Ramos (cell line): Measurements from ENCODE around the gene PTPRS.

Source experiments
- in situ Hi-C: fragments of 300-500 bp; cut with MboI; formaldehyde crosslinking; loops from one replicate; pipeline ENCODE4 v1.14.3; 2022; ENCODE audit warnings: low sequenced_read_pairs; ENCODE audit not compliant: unreplicated experiment

Gene PTPRS

DNA sequence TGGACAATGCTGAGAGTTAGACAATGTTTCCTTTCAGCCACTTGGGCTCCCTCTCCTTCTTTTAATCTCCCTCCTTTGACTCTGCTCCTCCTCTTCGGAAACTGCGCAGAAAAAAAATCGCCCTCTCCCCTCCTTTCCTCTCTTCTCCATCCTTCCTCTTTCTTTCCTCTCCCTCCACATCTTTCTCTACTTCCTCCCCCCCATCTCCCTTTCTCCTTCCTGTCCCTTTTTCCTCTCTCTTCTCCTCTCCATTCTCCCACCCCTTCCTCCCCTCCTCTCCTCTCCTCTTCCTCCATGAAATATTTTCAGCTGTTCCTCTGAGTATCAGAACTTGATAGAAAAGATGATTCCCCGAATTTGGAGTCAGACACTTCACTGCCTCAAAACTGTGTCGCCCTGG lies 15.1 kb upstream of the PTPRS start:
- in situ Hi-C loops: no loop called here

DNA sequence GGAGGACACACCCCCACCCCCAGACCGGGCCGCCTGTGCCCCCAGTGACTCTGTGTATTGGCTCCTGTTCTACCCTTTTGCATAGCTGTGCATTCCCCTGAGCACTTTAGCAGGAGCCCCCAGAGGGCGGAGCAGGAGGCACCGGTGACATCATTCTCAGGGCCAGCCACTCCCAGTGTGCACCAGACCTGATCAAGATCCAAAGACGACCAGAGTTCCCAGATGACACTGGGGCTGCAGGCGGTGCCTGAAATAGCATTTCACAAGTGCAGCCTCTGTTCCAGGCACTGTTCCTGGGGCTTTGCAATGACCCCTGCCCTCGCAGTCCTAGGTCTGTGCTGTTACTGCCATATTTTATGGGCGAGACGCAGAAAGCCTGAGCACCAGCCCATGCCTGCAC lies 14.5 kb upstream of the PTPRS start:
- in situ Hi-C loops: no loop called here

GRCh38 chr19:5354403-5354802 lies 13.8 kb upstream of the PTPRS start:
- in situ Hi-C loops: no loop called here

- in situ Hi-C loops: no loop called here
These were observed 11.7 kb upstream of the PTPRS start for GRCh38 chr19:5352229-5352763.

DNA sequence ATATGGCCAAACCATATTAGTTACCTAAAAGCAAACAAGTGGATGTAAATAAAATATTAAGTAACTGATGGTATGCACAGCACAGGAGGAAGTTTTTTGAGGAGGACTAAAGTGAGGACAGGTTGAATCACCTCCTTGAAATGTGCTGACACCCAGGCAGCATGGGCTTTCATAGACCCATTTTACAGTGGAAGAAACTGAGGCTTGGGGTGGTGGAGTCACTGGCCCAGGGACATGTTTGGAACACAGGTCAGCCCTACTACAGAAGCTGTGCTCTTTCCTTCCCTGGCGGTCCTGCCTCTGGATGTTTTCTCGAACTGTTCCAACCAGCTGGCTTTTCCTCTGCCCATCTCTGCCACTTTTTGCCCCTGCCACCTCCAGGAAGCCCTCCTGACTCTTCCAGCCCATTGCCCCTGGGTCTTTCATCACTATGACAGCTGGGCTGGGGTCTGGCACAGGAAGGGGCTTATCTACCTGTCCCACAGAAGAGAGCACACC lies 11.2 kb upstream of the PTPRS start:
- in situ Hi-C loops: no loop called here

GRCh38 chr19:5349041-5349440 lies 8.4 kb upstream of the PTPRS start:
- in situ Hi-C loops: no loop called here

- in situ Hi-C loops: no loop called here
These were observed 5.3 kb upstream of the PTPRS start for GRCh38 chr19:5345895-5346386.

DNA sequence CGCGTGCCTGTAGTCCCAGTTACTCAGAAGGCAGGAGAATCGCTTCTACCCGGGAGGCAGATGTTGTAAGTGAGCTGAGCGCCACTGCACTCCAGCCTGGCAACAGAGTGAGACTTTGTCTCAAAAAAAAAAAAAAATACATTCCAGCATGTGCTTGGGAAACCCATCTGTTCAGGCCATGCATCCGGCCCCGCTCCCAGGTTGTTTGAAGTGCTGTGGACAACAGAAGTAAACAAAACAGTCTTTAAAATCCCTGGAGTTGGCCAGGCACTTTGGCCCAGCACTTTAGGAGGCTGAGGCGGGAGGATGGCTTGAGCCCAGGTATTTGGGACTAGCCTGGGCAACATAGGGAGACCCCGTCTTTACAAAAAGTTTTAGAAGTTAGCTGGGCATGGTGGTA lies 3.2 kb upstream of the PTPRS start:
- in situ Hi-C loops: no loop called here

- in situ Hi-C loops: no loop called here
These were observed 2.1 kb upstream of the PTPRS start for GRCh38 chr19:5342573-5343201.

DNA sequence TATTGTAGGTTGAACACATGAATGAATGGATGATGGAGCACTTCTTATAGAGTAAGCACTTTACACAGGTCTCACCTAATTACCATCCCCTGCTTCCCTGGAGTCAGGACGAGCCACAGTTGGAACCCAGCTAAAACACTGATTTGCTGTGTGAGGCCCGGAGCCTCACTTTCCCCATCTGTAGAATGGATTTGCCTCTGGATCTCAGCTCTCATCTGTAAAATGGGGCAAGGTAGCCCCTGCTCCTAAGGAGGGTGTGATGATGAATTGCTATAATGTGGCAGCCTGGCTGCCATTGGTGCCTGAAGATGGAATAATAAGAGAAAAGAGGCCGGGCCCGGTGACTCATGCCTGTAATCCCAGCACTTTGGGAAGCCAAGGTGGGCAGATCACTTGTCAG lies 1.4 kb upstream of the PTPRS start:
- in situ Hi-C loops: no loop called here

DNA sequence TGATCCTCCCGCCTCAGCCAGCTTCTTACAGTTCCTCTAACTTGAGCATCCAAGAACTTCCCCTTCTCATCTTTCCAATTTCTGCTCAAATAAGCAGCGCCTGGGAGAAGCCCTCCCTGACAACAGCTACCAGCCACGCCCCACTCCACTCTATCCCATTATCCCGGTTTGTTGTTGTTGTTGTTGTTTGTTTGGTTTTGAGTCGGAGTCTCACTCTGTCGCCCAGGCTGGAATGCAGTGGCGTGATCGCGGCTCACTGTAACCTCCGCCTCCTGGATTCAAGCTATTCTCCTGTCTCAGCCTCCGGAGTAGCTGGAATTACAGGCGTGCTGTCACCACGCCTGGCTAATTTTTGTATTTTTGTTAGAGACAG lies 822 bp upstream of the PTPRS start:
- in situ Hi-C loops: no loop called here

DNA sequence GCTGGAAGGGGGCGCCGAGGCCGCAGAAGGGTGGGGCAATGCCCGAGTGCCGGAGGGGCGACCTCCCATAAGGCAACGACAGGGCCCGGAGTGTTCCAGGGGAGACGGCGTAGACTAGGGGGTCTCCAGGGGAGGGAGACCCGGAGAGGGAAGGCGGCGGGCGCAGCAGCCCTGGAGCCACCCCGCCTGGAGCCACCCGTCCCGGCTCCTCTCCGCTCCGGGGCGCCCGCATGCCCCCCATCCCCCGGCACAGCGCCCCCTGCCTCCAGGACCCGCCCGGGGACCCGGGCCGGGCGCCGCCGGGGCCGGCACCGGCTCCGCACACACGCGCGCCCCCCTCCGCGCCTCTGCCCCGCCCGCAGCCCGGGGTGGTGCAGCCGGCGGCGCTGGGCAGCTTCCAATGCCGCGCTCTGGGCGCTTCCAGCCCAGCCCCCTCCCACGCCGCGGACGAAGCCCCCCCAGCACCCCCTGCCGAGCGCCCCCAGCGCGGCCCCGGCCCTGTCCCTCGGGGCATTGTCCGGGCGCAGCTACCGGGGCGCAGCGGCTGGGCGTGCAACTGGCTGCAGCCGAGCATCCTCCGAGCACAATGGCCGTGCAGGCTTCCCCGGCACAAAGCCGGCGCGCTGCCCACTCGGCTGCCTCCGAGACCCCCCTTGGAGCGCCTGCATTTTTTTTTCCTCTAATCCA lies 519 bp downstream of the PTPRS start:
- in situ Hi-C loops: no loop called here

DNA sequence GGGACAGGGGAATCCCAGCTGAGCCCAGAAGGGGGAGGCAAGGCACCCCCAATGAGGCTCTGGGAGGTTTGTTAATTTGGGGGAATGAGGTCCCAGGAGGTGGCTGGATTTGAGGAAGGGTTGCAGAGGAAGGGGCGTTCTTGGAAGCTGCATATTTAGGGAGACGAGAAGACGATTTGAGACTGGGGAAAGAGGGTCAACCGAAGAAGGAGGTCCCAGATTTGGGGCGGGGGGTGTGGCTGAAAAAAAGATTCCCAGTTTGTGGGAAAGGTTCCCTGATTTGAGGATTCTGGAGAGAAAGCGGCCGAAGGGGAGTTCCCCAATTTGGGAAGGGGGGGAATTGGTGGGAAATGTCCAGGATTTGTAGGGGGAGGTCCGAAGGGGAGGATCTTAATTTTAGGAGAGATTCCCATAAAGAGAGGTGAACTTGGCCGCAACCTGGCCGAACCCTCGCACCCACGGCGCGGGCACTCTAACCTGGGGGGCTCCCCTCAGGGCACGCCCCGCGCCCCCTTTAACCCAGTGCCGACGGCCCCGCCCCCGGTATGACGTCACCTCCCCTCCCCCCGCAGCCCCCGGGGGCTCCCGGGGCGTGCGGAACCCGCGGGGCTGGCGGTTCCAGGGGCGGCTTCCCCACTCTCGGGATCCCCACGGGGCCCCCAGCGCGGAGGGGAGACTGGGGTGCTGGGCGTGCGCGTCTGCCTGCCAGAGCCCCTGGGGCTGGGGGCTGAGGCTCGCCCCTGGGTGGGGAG lies 1.2 kb downstream of the PTPRS start:
- in situ Hi-C loops: no loop called here

DNA sequence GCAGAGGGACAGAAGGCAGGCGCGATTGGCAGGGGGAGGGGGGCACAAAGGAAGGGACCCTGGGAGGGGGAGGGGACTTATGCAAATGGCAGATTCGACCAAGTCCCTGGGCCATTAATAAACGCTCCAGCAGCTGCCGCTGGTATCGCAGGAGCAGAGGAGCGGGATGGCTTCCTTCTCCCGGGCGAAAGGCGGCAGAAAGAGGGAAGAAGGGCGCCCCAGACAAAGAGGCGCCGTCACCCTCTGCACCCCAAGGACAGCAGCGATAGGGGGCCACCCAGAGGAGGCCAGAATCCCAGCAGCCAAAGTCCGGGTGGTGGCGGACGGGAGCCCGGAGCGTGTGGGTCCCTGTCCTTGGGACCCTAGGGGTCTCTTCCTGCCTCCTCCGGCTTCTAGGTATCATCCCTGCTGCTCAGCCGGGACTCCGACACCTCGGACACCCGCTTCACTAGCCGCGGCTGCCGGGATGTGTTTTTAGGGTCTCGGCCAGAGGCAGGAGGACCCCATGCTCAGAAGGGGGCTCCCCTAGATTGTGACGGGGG lies 1.9 kb downstream of the PTPRS start:
- in situ Hi-C loops: no loop called here

DNA sequence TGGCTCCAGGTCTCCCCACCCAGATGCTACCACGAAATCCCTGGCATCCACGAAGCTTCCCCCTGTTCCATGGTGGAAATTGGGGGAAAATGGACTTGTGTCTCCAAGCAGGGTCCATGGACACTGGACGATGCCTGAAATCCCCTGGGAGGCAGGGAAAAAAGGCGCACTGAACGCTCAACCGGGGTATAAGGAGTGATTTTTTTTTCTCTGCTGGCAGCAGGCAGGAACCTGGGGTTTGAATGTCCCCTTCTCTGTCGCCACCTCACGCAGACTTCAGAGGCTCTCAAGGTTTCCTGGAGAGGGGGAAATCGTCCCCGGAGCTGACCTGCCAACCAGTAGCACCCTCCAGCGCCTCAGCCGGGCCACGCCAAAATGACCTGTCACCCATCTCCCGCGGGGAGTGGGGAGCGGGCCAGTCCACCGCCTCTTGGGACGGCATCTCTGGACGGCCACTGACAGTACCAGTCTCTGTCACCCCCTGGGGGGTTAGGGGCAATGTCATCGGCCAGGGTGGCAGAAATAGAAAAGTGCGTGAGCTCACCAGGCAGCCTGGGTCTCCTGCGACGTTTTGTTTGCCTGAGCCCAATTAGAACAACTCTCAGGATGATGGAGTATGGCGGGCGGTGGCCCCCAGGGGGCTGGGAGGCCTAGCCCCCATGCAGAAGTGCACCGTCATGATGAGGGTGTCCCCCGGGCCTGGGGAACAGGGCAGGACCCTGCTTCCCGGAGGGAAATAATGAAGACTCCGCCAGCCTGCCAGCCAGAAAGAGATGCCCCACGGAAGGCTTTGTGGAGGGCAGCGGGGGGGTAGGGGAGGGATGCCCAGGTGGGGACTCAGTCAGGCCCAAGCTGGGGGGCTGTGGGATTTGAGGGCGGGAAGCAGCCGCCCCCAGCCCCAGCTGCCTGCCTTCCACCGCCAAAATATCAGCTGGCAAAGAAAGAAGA lies 2.6 kb downstream of the PTPRS start:
- in situ Hi-C loops: no loop called here

DNA sequence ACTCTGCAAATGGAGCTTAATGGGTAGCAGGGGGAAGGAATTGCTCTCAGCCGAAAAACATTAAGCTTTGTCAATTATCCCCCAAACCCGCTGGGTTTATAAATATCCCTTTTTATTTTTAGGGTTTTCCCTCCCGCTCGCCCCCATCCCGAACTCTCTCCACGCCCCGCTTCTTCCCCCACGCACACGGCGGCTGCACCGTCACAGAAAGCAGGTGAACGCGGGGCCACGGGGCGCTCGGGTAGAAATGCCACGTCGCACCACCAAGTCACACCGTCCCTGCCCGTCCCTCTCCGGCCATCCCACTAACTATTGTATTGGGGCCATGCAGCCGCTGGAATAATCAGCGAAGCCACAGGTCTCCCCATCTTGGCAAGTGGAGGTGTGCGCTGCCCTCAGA lies 3.5 kb downstream of the PTPRS start:
- in situ Hi-C loops: no loop called here

- in situ Hi-C loops: no loop called here
These were observed 4.2 kb downstream of the PTPRS start for GRCh38 chr19:5336195-5336965.

- in situ Hi-C loops: no loop called here
These were observed 5.0 kb downstream of the PTPRS start for GRCh38 chr19:5335593-5335992.
